ENCODE results near the gene MFSD1.
A peak's percentile ranks its signal among the peaks of the same experiment; 100 is the strongest.
"Not testable (repeated sequence)": the region's sequence is repeated elsewhere in the genome, so short reads cannot be mapped to it uniquely, and the experiment has no call there.

DNA sequence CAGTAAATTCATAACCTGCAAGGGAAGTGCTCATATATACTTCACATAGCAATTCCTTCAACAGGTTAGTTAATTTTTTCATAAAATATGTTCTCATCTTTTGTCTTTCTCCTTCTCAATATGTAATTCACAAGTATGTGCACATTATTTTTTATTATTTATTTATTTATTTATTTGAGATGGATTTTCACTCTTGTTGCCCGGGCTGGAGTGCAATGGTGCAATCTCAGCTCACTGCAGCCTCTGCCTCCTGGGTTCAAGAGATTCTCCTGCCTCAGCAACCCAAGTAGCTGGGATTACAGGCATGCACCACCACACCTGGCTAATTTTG is 10.3 kb upstream of the MFSD1 start:
- peak; percentile 56 for TF ChIP-seq CTCF (IDR thresholded peaks at IDR 0.05)
- not testable (repeated sequence) for TF ChIP-seq EZH2 (IDR thresholded peaks at IDR 0.05; ENCODE audit: borderline replicate concordance, insufficient read depth, low read depth, low read length, poor library complexity, severe bottlenecking)
